Ishikawa (cell line): Measurements from ENCODE around the gene HSD11B2.

ENCODE experiments used
- CEBPB ChIP-seq: IDR thresholded peaks from 2 replicates; pipeline ENCODE4 v1.6.1; 2012
- CREB1 ChIP-seq: IDR thresholded peaks from 2 replicates; pipeline ENCODE4 v1.6.1; 2012; ENCODE audit warnings: low read depth
- EGR1 ChIP-seq: IDR thresholded peaks from 2 replicates; pipeline ENCODE4 v1.6.1; 2012
- EP300 ChIP-seq: IDR thresholded peaks from 2 replicates; pipeline ENCODE4 v1.6.1; 2012; ENCODE audit warnings: borderline replicate concordance
- FOXM1 ChIP-seq: IDR thresholded peaks from 2 replicates; pipeline ENCODE4 v1.6.1; 2012; ENCODE audit warnings: low read depth, borderline replicate concordance
- MAX ChIP-seq: IDR thresholded peaks from 2 replicates; pipeline ENCODE4 v1.6.1; 2012
- NFIC ChIP-seq: IDR thresholded peaks from 2 replicates; pipeline ENCODE4 v1.6.1; 2012
- RAD21 ChIP-seq: IDR thresholded peaks from 2 replicates; pipeline ENCODE4 v1.6.1; 2012; ENCODE audit warnings: low read depth
- REST ChIP-seq: IDR thresholded peaks from 2 replicates; pipeline ENCODE4 v1.6.1; 2012; ENCODE audit warnings: low read depth, mild to moderate bottlenecking
- TAF1 ChIP-seq: IDR thresholded peaks from 2 replicates; pipeline ENCODE4 v1.6.1; 2012; ENCODE audit warnings: low read depth, mild to moderate bottlenecking
- TCF12 ChIP-seq: IDR thresholded peaks from 2 replicates; pipeline ENCODE4 v1.6.1; 2012; ENCODE audit warnings: low read depth
- TEAD4 ChIP-seq: IDR thresholded peaks from 2 replicates; pipeline ENCODE4 v1.6.1; 2012
- USF1 ChIP-seq: IDR thresholded peaks from 2 replicates; pipeline ENCODE4 v1.6.1; 2012
- YY1 ChIP-seq: IDR thresholded peaks from 2 replicates; pipeline ENCODE4 v1.6.1; 2012; ENCODE audit warnings: low read depth
- ZBTB7A ChIP-seq: IDR thresholded peaks from 2 replicates; pipeline ENCODE4 v1.6.1; 2012; ENCODE audit warnings: low read depth

HSD11B2 gene

GRCh38 chr16:67428146-67428731 lies 2.7 kb upstream of the HSD11B2 start:
- TF ChIP-seq REST (no peak), RAD21 (peak; percentile 90), ZBTB7A (0 out of 2 replicates have a peak, but pooled peaks have one; percentile 25)

GRCh38 chr16:67429053-67429798 lies 1.7 kb upstream of the HSD11B2 start:
- TF ChIP-seq TCF12 (no peak), CEBPB (no peak), EGR1 (no peak), FOXM1 (no peak), MAX (no peak), USF1 (no peak), REST (no peak), ZBTB7A (no peak), RAD21 (no peak), TEAD4 (no peak), NFIC (no peak)

GRCh38 chr16:67429799-67430503 lies 970 bp upstream of the HSD11B2 start:
- TF ChIP-seq TAF1 (no peak), NFIC (no peak), CEBPB (no peak), REST (no peak), FOXM1 (no peak), MAX (no peak), USF1 (no peak), CREB1 (no peak), EP300 (no peak), YY1 (no peak), RAD21 (no peak)

GRCh38 chr16:67430504-67430976 lies 381 bp upstream of the HSD11B2 start:
- peak; percentile 30; the same call in 1 of the 2 replicates for TF ChIP-seq EGR1
- no peak for TF ChIP-seq CREB1
- TF ChIP-seq NFIC, result no peak
- no peak for TF ChIP-seq ZBTB7A
- TF ChIP-seq USF1, result peak; percentile 74
- peak; percentile 31; the same call in 1 of the 2 replicates for TF ChIP-seq TAF1
- TF ChIP-seq REST, result no peak
- TF ChIP-seq MAX, result peak; percentile 93
- TF ChIP-seq TCF12, result peak; percentile 57; the same call in 1 of the 2 replicates
- no peak for TF ChIP-seq RAD21
